K562 (cell line): Measurements from ENCODE around the gene ETS2. TPM values are rescaled to one million over a fixed set of nuclear protein-coding genes. Genes with fewer than 3 reads are reported as not detected.

Experiments used
- CC2D1A ChIP-seq: fragments of 450-650 bp; IDR thresholded peaks from 2 replicates; pipeline ENCODE4 v1.6.1; 2017; ENCODE audit warnings: mild to moderate bottlenecking
- KLF6 ChIP-seq: fragments of 250-450 bp; sonication (Bioruptor Pico); IDR thresholded peaks from 2 replicates; pipeline ENCODE4 v1.4.0; 2020; ENCODE audit warnings: mild to moderate bottlenecking, moderate library complexity, borderline replicate concordance
- POLR2AphosphoS2 ChIP-seq: IDR thresholded peaks from 2 replicates; pipeline ENCODE4 v1.6.1; 2012; ENCODE audit warnings: low read length, improper control_type of control experiment
- PYGO2 ChIP-seq: fragments of 450-650 bp; IDR thresholded peaks from 2 replicates; pipeline ENCODE4 v1.6.1; 2016; ENCODE audit warnings: mild to moderate bottlenecking, missing genetic modification characterization, moderate library complexity, missing compliant biosample characterization
- SMARCA5 ChIP-seq: fragments of 450-650 bp; IDR thresholded peaks from 2 replicates; pipeline ENCODE4 v1.6.1; 2016
- SP2 ChIP-seq: IDR thresholded peaks from 2 replicates; pipeline ENCODE4 v1.6.1; 2011; ENCODE audit warnings: mild to moderate bottlenecking, low read depth, low read length, moderate library complexity; ENCODE audit not compliant: poor library complexity, severe bottlenecking; ENCODE audit errors: extremely low read depth
- SREBF1 ChIP-seq: fragments of 150-350 bp; IDR thresholded peaks from 2 replicates; pipeline ENCODE4 v1.6.1; 2014; ENCODE audit warnings: antibody characterized with exemption, low read depth, low read length, borderline replicate concordance
- TEAD4 ChIP-seq, 2 experiments: sonication (generic) in 1 of 2; formaldehyde crosslinking in 1 of 2; IDR thresholded peaks; 2 replicates each; pipeline versions ENCODE4 v1.6.1 to v1.8.0; 2012 to 2022; ENCODE audit warnings: borderline replicate concordance in 1 of 2, inconsistent platforms in 1 of 2, low read length in 1 of 2, mild to moderate bottlenecking in 1 of 2, missing genetic modification reagents in 1 of 2
- XRCC3 ChIP-seq: fragments of 450-650 bp; IDR thresholded peaks from 2 replicates; pipeline ENCODE4 v1.6.1; 2017; ENCODE audit warnings: mild to moderate bottlenecking, moderate library complexity
- ZNF165 ChIP-seq: fragments of 250-450 bp; sonication (Bioruptor Pico); IDR thresholded peaks from 2 replicates; pipeline ENCODE4 v1.4.0; 2020; ENCODE audit warnings: borderline replicate concordance
- ZNF212 ChIP-seq: fragments of 450-650 bp; formaldehyde crosslinking; IDR thresholded peaks from 2 replicates; pipeline ENCODE4 v1.4.0; 2020; ENCODE audit warnings: mild to moderate bottlenecking
- ZNF407 ChIP-seq: fragments of 450-650 bp; IDR thresholded peaks from 2 replicates; pipeline ENCODE4 v1.6.1; 2016; ENCODE audit warnings: low read depth
- polyA plus RNA-seq, 8 experiments: library from polyadenylated mRNA; depleted of rRNA in 4 of 8; stranded (reverse) in 5 of 8; unstranded in 3 of 8; fragments of >200 nt; fragmentation: Nextera tagmentation in 2 of 8; fragmentation: Illumina TruSeq in 1 of 8; extraction: Ambion mirVana in 2 of 8; extraction: Trizol in 1 of 8; gene quantifications; 2 replicates each; pipeline versions ENCODE4 v1.2.1 to v1.2.3, GENCODE V29; 2011 to 2014; ENCODE audit warnings: inconsistent platforms in 1 of 8, missing spikeins in 1 of 8
- total RNA-seq, 7 experiments: library from RNA; depleted of rRNA in 6 of 7; stranded (reverse); fragments of >200 nt in 6 of 7; fragmentation: Illumina TruSeq in 2 of 7; extraction: Trizol in 2 of 7; gene quantifications; 2 replicates each; pipeline versions ENCODE4 v1.2.1 to v1.2.3, GENCODE V29; 2011 to 2021; ENCODE audit warnings: low replicate concordance in 1 of 7
- TF ChIP-seq, protein P1 (sequence below): fragments of 450-650 bp; IDR thresholded peaks from one replicate; pipeline ENCODE4 v1.6.1; 2018; ENCODE audit warnings: mild to moderate bottlenecking, moderate library complexity; ENCODE audit not compliant: partially characterized antibody
- TF ChIP-seq, protein P2 (sequence below): fragments of 450-650 bp; IDR thresholded peaks from 2 replicates; pipeline ENCODE4 v1.6.1; 2016; ENCODE audit warnings: mild to moderate bottlenecking

ETS2 gene
- total and polyA plus RNA-seq, 9 of the 15 experiments (the other 6 are each of a cell fraction or from before 2014, with no cell fraction given): 1.7 to 24.4 (median 12.2) TPM

DNA sequence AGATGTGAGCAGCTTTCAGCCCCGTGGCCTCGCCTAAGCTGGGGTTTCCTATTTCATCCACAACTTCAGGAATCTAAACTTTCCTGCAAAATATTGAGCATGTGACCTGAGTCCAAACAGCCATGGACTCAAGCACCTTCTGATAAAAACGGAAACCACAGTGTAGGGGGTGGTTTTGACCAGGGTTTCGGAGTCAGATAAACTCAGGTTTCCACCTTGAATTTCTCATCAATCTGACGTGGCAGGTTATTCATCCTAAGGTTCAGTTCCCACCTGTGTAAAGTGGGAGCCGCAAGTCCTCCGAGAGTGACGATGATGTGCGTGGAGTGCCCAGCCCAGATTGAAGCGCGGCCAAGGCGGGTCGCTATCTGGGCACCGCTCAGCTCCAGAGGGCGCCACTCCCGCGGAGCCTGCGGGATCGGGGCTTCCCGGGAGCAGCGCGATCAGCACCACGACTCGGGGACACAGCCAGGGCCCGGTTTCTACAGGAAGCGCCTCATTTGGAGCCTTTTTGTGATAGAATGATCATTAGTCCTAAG, 871 bp upstream of the ETS2 start (continued):
- TF ChIP-seq PYGO2 (tag): no peak
- no peak for TF ChIP-seq CC2D1A
- no peak for TF ChIP-seq ZNF407
- TF ChIP-seq KLF6 (CRISPR knock-in tag): no peak
- TF ChIP-seq SMARCA5: no peak
- TF ChIP-seq, protein P1, sequence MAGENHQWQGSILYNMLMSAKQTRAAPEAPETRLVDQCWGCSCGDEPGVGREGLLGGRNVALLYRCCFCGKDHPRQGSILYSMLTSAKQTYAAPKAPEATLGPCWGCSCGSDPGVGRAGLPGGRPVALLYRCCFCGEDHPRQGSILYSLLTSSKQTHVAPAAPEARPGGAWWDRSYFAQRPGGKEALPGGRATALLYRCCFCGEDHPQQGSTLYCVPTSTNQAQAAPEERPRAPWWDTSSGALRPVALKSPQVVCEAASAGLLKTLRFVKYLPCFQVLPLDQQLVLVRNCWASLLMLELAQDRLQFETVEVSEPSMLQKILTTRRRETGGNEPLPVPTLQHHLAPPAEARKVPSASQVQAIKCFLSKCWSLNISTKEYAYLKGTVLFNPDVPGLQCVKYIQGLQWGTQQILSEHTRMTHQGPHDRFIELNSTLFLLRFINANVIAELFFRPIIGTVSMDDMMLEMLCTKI: no peak
- no peak for TF ChIP-seq TEAD4 (IDR thresholded peaks at IDR 0.05; ENCODE audit: low read length)
- no peak for TF ChIP-seq TEAD4 (CRISPR knock-in tag; IDR thresholded peaks at IDR 0.05; ENCODE audit: borderline replicate concordance)
- no peak for TF ChIP-seq SREBF1
- TF ChIP-seq XRCC3: no peak
- TF ChIP-seq, protein P2, sequence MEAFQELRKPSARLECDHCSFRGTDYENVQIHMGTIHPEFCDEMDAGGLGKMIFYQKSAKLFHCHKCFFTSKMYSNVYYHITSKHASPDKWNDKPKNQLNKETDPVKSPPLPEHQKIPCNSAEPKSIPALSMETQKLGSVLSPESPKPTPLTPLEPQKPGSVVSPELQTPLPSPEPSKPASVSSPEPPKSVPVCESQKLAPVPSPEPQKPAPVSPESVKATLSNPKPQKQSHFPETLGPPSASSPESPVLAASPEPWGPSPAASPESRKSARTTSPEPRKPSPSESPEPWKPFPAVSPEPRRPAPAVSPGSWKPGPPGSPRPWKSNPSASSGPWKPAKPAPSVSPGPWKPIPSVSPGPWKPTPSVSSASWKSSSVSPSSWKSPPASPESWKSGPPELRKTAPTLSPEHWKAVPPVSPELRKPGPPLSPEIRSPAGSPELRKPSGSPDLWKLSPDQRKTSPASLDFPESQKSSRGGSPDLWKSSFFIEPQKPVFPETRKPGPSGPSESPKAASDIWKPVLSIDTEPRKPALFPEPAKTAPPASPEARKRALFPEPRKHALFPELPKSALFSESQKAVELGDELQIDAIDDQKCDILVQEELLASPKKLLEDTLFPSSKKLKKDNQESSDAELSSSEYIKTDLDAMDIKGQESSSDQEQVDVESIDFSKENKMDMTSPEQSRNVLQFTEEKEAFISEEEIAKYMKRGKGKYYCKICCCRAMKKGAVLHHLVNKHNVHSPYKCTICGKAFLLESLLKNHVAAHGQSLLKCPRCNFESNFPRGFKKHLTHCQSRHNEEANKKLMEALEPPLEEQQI: no peak
- no peak for TF ChIP-seq SP2
- no peak for TF ChIP-seq POLR2AphosphoS2
- TF ChIP-seq ZNF165 (CRISPR knock-in tag): no peak
- no peak for TF ChIP-seq ZNF212 (CRISPR knock-in tag)
